ENCODE measurements around the gene UBE3A.

- TF ChIP-seq KDM1A (IDR thresholded peaks at IDR 0.05; ENCODE audit: borderline replicate concordance) (no peak), TBL1XR1 (IDR thresholded peaks at IDR 0.05; ENCODE audit: low read depth, low read length) (no peak), MAX (IDR thresholded peaks at IDR 0.05; ENCODE audit: low read depth, low read length) (no peak), EGR1 (IDR thresholded peaks at IDR 0.05; ENCODE audit: borderline replicate concordance in 1 of 2, low read depth in 2 of 2, low read length in 2 of 2) (no peak), TCF3 (IDR thresholded peaks at IDR 0.05; ENCODE audit: borderline replicate concordance, insufficient read depth, low read depth, low read length) (no peak), TAF1 (IDR thresholded peaks at IDR 0.05; ENCODE audit: borderline replicate concordance, low read depth, low read length) (no peak), MYC (IDR thresholded peaks at IDR 0.05; ENCODE audit: insufficient read depth, insufficient read length, insufficient replicate concordance, low read length, severe bottlenecking) (no peak), CTCF (IDR thresholded peaks at IDR 0.05 in 2 of 3, conservative IDR thresholded peaks at IDR 0.05 in 1 of 3; ENCODE audit: control insufficient read depth in 2 of 3, extremely low read depth in 1 of 3, insufficient read depth in 1 of 3, low read depth in 3 of 3, low read length in 3 of 3) (no peak), EP300 (IDR thresholded peaks at IDR 0.05; ENCODE audit: borderline replicate concordance in 1 of 2, control insufficient read depth in 1 of 2, low read depth in 2 of 2, low read length in 2 of 2) (no peak)
These were observed 5.5 kb downstream of the UBE3A start for GRCh38 chr15:25433118-25433865.

Measured in GM12878 (cell line).